Measurements from ENCODE around the gene LRRC8C. TPM values are rescaled to one million over a fixed set of nuclear protein-coding genes. Genes with fewer than 3 reads are reported as not detected.

LRRC8C gene
- total and polyA plus RNA-seq, 2 experiments from 2014 or later = 0.70 to 1.5 TPM

DNA sequence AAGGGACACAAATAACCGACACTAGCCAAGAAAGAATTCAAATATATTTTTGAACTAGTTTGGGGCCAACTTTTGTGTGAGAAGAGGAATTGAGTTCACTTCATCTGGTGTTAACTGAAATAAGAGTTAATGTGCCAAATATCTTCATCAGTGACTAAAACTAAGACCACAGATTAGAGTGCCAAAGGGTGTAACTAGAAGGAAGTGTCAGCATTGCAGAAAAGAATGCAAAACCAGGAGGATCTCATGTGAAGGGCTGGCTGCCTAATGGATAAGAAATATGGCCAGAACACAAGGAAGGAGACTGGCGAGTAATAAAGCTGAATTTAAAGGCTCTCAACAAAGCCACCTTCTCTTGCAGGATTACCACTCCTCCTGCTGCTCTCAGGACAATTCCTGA lies 126.1 kb downstream of the LRRC8C start:
- Histone ChIP-seq H3K36me3 (replicated peaks; ENCODE audit: insufficient read depth, low read depth) (no peaks in the 10 kb centered on the region), H2AFZ (no peak overlapping the region), H3K4me2 (no peak overlapping the region)

DNA sequence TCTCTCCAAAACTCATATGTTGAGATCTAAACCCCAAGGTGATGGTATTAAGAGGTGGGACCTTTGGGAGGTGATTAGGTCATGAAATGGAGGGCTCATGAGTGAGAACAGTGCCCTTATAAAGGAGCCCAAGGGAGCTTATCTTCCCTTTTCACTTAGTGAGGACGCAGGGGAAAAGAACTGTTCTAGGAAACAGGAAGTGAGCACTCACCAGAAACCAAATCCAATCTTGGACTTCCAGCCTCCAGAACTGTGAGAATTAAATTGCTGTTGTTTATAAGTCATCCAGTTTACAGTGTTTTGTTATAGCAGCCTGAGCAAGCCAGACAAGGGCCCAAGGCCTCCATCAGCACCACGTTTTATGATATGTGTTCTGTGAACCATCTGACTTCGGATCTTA lies 127.6 kb downstream of the LRRC8C start:
- Histone ChIP-seq H3K4me3 (no peak overlapping the region), H3K36me3 (replicated peaks; ENCODE audit: insufficient read depth, low read depth) (no peaks in the 10 kb centered on the region), H3K9me3 (ENCODE audit: low read depth) (no peaks in the 10 kb centered on the region), H3K9me2 (replicated peaks; ENCODE audit: insufficient read depth) (no peaks in the 10 kb centered on the region), H3K79me2 (no peaks in the 10 kb centered on the region), H3K27me3 (no peaks in the 10 kb centered on the region), H3K4me1 (ENCODE audit: insufficient read depth) (peaks cover 10% of the 10 kb centered on the region), H3K27ac (no peak overlapping the region), H3K4me2 (no peak overlapping the region), H2AFZ (no peak overlapping the region), H4K20me1 (ENCODE audit: insufficient read depth, poor library complexity, severe bottlenecking) (no peaks in the 10 kb centered on the region)
- no peak for DNase-seq (ENCODE audit: low spot score)
- TF ChIP-seq EZH2phosphoT487 (IDR thresholded peaks at IDR 0.05; ENCODE audit: low read depth, severe bottlenecking, unreplicated experiment) (no peak), EZH2 (IDR thresholded peaks at IDR 0.05; ENCODE audit: borderline replicate concordance) (no peak)
- TF ChIP-seq, protein P1, sequence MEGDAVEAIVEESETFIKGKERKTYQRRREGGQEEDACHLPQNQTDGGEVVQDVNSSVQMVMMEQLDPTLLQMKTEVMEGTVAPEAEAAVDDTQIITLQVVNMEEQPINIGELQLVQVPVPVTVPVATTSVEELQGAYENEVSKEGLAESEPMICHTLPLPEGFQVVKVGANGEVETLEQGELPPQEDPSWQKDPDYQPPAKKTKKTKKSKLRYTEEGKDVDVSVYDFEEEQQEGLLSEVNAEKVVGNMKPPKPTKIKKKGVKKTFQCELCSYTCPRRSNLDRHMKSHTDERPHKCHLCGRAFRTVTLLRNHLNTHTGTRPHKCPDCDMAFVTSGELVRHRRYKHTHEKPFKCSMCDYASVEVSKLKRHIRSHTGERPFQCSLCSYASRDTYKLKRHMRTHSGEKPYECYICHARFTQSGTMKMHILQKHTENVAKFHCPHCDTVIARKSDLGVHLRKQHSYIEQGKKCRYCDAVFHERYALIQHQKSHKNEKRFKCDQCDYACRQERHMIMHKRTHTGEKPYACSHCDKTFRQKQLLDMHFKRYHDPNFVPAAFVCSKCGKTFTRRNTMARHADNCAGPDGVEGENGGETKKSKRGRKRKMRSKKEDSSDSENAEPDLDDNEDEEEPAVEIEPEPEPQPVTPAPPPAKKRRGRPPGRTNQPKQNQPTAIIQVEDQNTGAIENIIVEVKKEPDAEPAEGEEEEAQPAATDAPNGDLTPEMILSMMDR (IDR thresholded peaks at IDR 0.05; ENCODE audit: poor library complexity) = no peak
- 81% methylated on average over 3 of the region's 3 CpGs for WGBS (ENCODE audit: low lambda C conversion rate, missing lambda C conversion rate)

More for the DNA sequence above, 126.1 kb downstream of the LRRC8C start:
- no peaks in the 10 kb centered on the region for H3K9me3 ChIP-seq (ENCODE audit: low read depth)
- DNase-seq (ENCODE audit: low spot score) = no peak
- H3K4me1 ChIP-seq (ENCODE audit: insufficient read depth) = peaks cover 10% of the 10 kb centered on the region
- H3K9me2 ChIP-seq (replicated peaks; ENCODE audit: insufficient read depth) = no peaks in the 10 kb centered on the region
- TF ChIP-seq, protein P1 (IDR thresholded peaks at IDR 0.05; ENCODE audit: poor library complexity) = no peak
- TF ChIP-seq EZH2phosphoT487 (IDR thresholded peaks at IDR 0.05; ENCODE audit: low read depth, severe bottlenecking, unreplicated experiment) (no peak), EZH2 (IDR thresholded peaks at IDR 0.05; ENCODE audit: borderline replicate concordance) (no peak)
- H3K4me3 ChIP-seq = no peak overlapping the region
- H3K79me2 ChIP-seq = no peaks in the 10 kb centered on the region
- no peaks in the 10 kb centered on the region for H4K20me1 ChIP-seq (ENCODE audit: insufficient read depth, poor library complexity, severe bottlenecking)
- 64% methylated on average over 2 of the region's 2 CpGs for WGBS (ENCODE audit: low lambda C conversion rate, missing lambda C conversion rate)
- H3K27me3 ChIP-seq = no peaks in the 10 kb centered on the region
- H3K27ac ChIP-seq = no peak overlapping the region

DNA sequence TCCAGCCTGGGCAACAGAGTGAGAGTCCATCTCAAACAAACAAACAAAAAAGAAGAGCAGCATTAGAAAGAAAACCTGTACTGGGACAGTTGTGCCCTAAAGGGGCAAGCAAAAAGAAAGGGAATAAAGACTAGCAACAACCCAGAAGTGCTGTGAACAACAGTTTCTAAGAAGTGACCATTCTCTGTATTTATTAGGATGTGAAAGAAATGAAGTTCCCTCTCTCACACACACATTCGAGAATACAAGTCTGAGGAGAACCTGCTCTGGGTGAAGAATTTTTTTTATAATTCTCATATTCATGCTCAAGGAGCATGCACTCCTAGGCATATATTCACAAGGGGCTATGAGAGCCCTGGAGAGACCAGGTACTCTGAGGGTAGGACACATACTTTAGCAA lies 128.4 kb downstream of the LRRC8C start:
- Histone ChIP-seq H3K27ac (no peak overlapping the region), H3K9me3 (ENCODE audit: low read depth) (no peaks in the 10 kb centered on the region), H3K36me3 (replicated peaks; ENCODE audit: insufficient read depth, low read depth) (no peaks in the 10 kb centered on the region), H4K20me1 (ENCODE audit: insufficient read depth, poor library complexity, severe bottlenecking) (no peaks in the 10 kb centered on the region), H3K79me2 (no peaks in the 10 kb centered on the region), H3K4me1 (ENCODE audit: insufficient read depth) (peaks cover 10% of the 10 kb centered on the region), H3K27me3 (no peaks in the 10 kb centered on the region), H3K9me2 (replicated peaks; ENCODE audit: insufficient read depth) (no peaks in the 10 kb centered on the region), H2AFZ (no peak overlapping the region), H3K4me3 (no peak overlapping the region), H3K4me2 (no peak overlapping the region)
- TF ChIP-seq EZH2phosphoT487 (IDR thresholded peaks at IDR 0.05; ENCODE audit: low read depth, severe bottlenecking, unreplicated experiment) = no peak
- TF ChIP-seq, protein P1 (IDR thresholded peaks at IDR 0.05; ENCODE audit: poor library complexity) = no peak
- no peak for TF ChIP-seq EZH2 (IDR thresholded peaks at IDR 0.05; ENCODE audit: borderline replicate concordance)
- WGBS (ENCODE audit: low lambda C conversion rate, missing lambda C conversion rate) = 97% methylated on average over 1 of the region's 1 CpG
- no peak for DNase-seq (ENCODE audit: low spot score)

DNA sequence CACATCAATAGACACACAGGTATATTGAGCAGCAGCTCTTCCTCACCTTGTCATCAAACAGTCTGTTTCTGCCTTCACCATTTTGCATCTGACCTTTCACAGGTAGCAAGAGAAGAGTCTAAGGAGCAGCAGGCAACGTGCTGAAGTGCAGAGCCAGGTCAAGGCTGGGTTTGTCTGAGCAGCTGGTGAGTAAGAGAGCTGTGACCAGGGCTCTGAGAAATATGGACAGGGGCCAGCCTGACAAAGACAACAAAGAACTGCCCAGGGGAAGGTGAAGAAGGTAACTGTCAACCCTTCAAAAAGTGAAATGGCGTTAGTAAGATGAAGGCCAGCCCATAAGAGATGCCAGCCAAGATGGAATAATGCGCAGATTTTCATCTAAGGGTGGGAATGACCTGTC lies 129.0 kb downstream of the LRRC8C start:
- Histone ChIP-seq H3K4me1 (ENCODE audit: insufficient read depth) (peaks cover 10% of the 10 kb centered on the region), H3K9me3 (ENCODE audit: low read depth) (no peaks in the 10 kb centered on the region), H3K27me3 (no peaks in the 10 kb centered on the region), H3K36me3 (replicated peaks; ENCODE audit: insufficient read depth, low read depth) (no peaks in the 10 kb centered on the region), H3K4me2 (no peak overlapping the region), H2AFZ (no peak overlapping the region), H3K79me2 (no peaks in the 10 kb centered on the region), H3K9me2 (replicated peaks; ENCODE audit: insufficient read depth) (no peaks in the 10 kb centered on the region), H3K4me3 (no peak overlapping the region), H4K20me1 (ENCODE audit: insufficient read depth, poor library complexity, severe bottlenecking) (no peaks in the 10 kb centered on the region), H3K27ac (no peak overlapping the region)
- WGBS (ENCODE audit: low lambda C conversion rate, missing lambda C conversion rate) = 80% methylated on average over 3 of the region's 3 CpGs
- TF ChIP-seq, protein P1 (IDR thresholded peaks at IDR 0.05; ENCODE audit: poor library complexity) = no peak
- no peak for TF ChIP-seq EZH2phosphoT487 (IDR thresholded peaks at IDR 0.05; ENCODE audit: low read depth, severe bottlenecking, unreplicated experiment)
- no peak for TF ChIP-seq EZH2 (IDR thresholded peaks at IDR 0.05; ENCODE audit: borderline replicate concordance)
- DNase-seq (ENCODE audit: low spot score) = no peak

All from hepatocyte (in vitro differentiated cells).